Liver (tissue), 9 donors: ENCODE data around the gene SEPTIN1. TPM values are rescaled to one million over a fixed set of nuclear protein-coding genes. Genes with fewer than 3 reads are reported as not detected.

Experiments
- DNase-seq: peaks from one replicate; pipeline ENCODE4 v3.0.0-alpha.2; 2017; ENCODE audit warnings: low spot score
- H3K27ac ChIP-seq, 2 donors: one replicate each; pipeline ENCODE4 v1.7.0; 2013; ENCODE audit warnings: inconsistent platforms in 2 of 2, low read length in 2 of 2, control low read depth in 1 of 2, low read depth in 1 of 2, mild to moderate bottlenecking in 1 of 2
- H3K27me3 ChIP-seq, 4 donors: one replicate each; pipeline versions ENCODE4 v1.6.1 to v1.7.0; 2013; ENCODE audit warnings: low read length in 3 of 4, inconsistent platforms in 1 of 4, mild to moderate bottlenecking in 1 of 4, moderate library complexity in 1 of 4; ENCODE audit not compliant: control insufficient read depth in 4 of 4, insufficient read depth in 4 of 4
- H3K36me3 ChIP-seq, 4 donors: one replicate each; pipeline versions ENCODE4 v1.6.1 to v1.7.0; 2013; ENCODE audit warnings: low read length in 3 of 4, mild to moderate bottlenecking in 3 of 4, low read depth in 1 of 4, moderate library complexity in 1 of 4; ENCODE audit not compliant: control insufficient read depth in 4 of 4, insufficient read depth in 3 of 4
- H3K4me1 ChIP-seq, 4 donors: one replicate each; pipeline versions ENCODE4 v1.6.1 to v1.7.0; 2013; ENCODE audit warnings: low read length in 3 of 4, mild to moderate bottlenecking in 3 of 4, moderate library complexity in 1 of 4; ENCODE audit not compliant: control insufficient read depth in 4 of 4, insufficient read depth in 4 of 4
- H3K4me3 ChIP-seq, 3 donors: one replicate each; pipeline versions ENCODE4 v1.6.1 to v1.7.0; 2013; ENCODE audit warnings: low read length in 3 of 3, control low read depth in 1 of 3, low read depth in 1 of 3, mild to moderate bottlenecking in 1 of 3
- H3K9ac ChIP-seq, 2 donors: one replicate each; pipeline ENCODE4 v1.7.0; 2013; ENCODE audit warnings: low read length in 2 of 2, mild to moderate bottlenecking in 2 of 2, moderate library complexity in 2 of 2, control low read depth in 1 of 2, low read depth in 1 of 2
- H3K9me3 ChIP-seq, 4 donors: one replicate each; pipeline versions ENCODE4 v1.6.1 to v1.7.0; 2013; ENCODE audit warnings: low read length in 3 of 4; ENCODE audit not compliant: control insufficient read depth in 4 of 4
- CTCF ChIP-seq: fragments of 150-350 bp; IDR thresholded peaks from 2 replicates; pipeline ENCODE4 v1.5.1; 2017; ENCODE audit warnings: improper control_type of control experiment, low read depth, low read length; ENCODE audit not compliant: missing input control
- EGR1 ChIP-seq, 2 donors: IDR thresholded peaks; 2 replicates each; pipeline ENCODE4 v1.6.1; 2016 to 2018; ENCODE audit warnings: antibody characterized with exemption in 2 of 2, low read depth in 2 of 2
- FOXA2 ChIP-seq: IDR thresholded peaks from 2 replicates; pipeline ENCODE4 v1.6.1; 2016; ENCODE audit warnings: antibody characterized with exemption
- HNF4A ChIP-seq, 2 donors: conservative IDR thresholded peaks; 2 replicates each; pipeline ENCODE4 v1.6.1; 2016; ENCODE audit warnings: antibody characterized with exemption in 2 of 2, mild to moderate bottlenecking in 2 of 2
- NR2F2 ChIP-seq: IDR thresholded peaks from 2 replicates; pipeline ENCODE4 v1.6.1; 2016; ENCODE audit warnings: antibody characterized with exemption
- RAD21 ChIP-seq, 2 donors: IDR thresholded peaks; 2 replicates each; pipeline ENCODE4 v1.6.1; 2016; ENCODE audit warnings: antibody characterized with exemption in 2 of 2, mild to moderate bottlenecking in 2 of 2
- RXRA ChIP-seq, 2 donors: IDR thresholded peaks; 2 replicates each; pipeline ENCODE4 v1.6.1; 2017 to 2018; ENCODE audit warnings: antibody characterized with exemption in 2 of 2, mild to moderate bottlenecking in 1 of 2
- YY1 ChIP-seq: IDR thresholded peaks from 2 replicates; pipeline ENCODE4 v1.6.1; 2016; ENCODE audit warnings: antibody characterized with exemption, mild to moderate bottlenecking
- whole genome bisulfite sequencing: extraction: QIAGEN DNeasy Blood & Tissue Kit; methylation state at CpG from one replicate; pipeline ENCODE4 v1.1.7; 2013; 5-methylcytosine and 5-hydroxymethylcytosine counted together
- polyA plus RNA-seq, 2 donors: library from polyadenylated mRNA; stranded (reverse) in 1 of 2; unstranded in 1 of 2; fragments of 200-250 nt in 1 of 2; fragments of >200 nt in 1 of 2; fragmentation: Nextera tagmentation in 1 of 2; extraction: Ambion mirVana in 1 of 2; gene quantifications; one replicate each; pipeline versions ENCODE4 v1.2.1 to v1.2.3, GENCODE V29; 2013 to 2015
- total RNA-seq, 2 donors: library from RNA; depleted of rRNA; stranded (reverse); fragments of >200 nt; gene quantifications; one replicate each; pipeline ENCODE4 v1.2.3, GENCODE V29; 2014
- TF ChIP-seq, protein P1 (sequence below): IDR thresholded peaks from 2 replicates; pipeline ENCODE4 v1.6.1; 2016; ENCODE audit warnings: antibody characterized with exemption
- TF ChIP-seq, protein P2 (sequence below): IDR thresholded peaks from 2 replicates; pipeline ENCODE4 v1.6.1; 2016; ENCODE audit warnings: antibody characterized with exemption, mild to moderate bottlenecking
- TF ChIP-seq, protein P3 (sequence below): IDR thresholded peaks from 2 replicates; pipeline ENCODE4 v1.6.1; 2016; ENCODE audit warnings: antibody characterized with exemption
- TF ChIP-seq, protein P4 (sequence below): IDR thresholded peaks from 2 replicates; pipeline ENCODE4 v1.6.1; 2016; ENCODE audit warnings: antibody characterized with exemption
- donor health status: healthy.
- donor health status: healthy.
- donor health status: healthy.
- donor health status: healthy.
- donor health status: healthy.

The SEPTIN1 gene
- total and polyA plus RNA-seq, 4 donors, result 0.42 to 2.8 (median 1.2) TPM

DNA sequence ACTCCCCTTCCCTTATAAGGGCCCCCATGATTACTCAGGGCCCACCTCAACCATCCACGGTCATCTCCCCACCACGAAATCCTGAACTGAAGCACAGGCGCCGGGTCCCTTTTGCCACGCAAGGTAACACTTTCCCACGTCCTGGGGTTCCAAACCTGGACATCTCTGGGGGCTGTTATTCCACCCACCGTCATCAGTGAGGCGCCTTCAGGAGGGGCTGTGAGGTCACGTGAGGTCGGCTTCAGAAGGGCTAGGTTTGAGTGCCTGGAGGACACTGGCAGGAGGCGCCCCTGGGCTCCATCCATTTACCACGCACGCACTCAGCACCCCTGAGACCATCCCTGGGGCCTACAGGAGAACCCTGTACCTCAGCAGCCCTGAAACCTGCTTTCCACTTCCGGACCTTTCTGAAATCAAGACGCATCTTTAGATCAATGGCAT, 31.3 kb downstream of the SEPTIN1 start:
- no peaks in the 10 kb centered on the region for H3K27me3 ChIP-seq
- no peak overlapping the region for H3K27ac ChIP-seq
- H3K9me3 ChIP-seq, result no peaks in the 10 kb centered on the region
- peaks cover 12 to 45% (median 33%) of the 10 kb centered on the region in 4 donors for H3K4me1 ChIP-seq
- DNase-seq, result no peak
- 94% methylated on average over 15 of the region's 15 CpGs for WGBS
- no peak overlapping the region for H3K4me3 ChIP-seq
- no peak overlapping the region for H3K9ac ChIP-seq
- TF ChIP-seq RXRA (IDR thresholded peaks at IDR 0.05) (no peak), EGR1 (IDR thresholded peaks at IDR 0.05; ENCODE audit: low read depth in 2 of 2) (no peak), YY1 (no peak), RAD21 (IDR thresholded peaks at IDR 0.05) (no peak), NR2F2 (no peak), HNF4A (conservative IDR thresholded peaks at IDR 0.05) (no peak), FOXA2 (no peak), CTCF (no peak)
- TF ChIP-seq, protein P1, sequence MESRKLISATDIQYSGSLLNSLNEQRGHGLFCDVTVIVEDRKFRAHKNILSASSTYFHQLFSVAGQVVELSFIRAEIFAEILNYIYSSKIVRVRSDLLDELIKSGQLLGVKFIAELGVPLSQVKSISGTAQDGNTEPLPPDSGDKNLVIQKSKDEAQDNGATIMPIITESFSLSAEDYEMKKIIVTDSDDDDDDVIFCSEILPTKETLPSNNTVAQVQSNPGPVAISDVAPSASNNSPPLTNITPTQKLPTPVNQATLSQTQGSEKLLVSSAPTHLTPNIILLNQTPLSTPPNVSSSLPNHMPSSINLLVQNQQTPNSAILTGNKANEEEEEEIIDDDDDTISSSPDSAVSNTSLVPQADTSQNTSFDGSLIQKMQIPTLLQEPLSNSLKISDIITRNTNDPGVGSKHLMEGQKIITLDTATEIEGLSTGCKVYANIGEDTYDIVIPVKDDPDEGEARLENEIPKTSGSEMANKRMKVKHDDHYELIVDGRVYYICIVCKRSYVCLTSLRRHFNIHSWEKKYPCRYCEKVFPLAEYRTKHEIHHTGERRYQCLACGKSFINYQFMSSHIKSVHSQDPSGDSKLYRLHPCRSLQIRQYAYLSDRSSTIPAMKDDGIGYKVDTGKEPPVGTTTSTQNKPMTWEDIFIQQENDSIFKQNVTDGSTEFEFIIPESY, result no peak
- TF ChIP-seq, protein P2, sequence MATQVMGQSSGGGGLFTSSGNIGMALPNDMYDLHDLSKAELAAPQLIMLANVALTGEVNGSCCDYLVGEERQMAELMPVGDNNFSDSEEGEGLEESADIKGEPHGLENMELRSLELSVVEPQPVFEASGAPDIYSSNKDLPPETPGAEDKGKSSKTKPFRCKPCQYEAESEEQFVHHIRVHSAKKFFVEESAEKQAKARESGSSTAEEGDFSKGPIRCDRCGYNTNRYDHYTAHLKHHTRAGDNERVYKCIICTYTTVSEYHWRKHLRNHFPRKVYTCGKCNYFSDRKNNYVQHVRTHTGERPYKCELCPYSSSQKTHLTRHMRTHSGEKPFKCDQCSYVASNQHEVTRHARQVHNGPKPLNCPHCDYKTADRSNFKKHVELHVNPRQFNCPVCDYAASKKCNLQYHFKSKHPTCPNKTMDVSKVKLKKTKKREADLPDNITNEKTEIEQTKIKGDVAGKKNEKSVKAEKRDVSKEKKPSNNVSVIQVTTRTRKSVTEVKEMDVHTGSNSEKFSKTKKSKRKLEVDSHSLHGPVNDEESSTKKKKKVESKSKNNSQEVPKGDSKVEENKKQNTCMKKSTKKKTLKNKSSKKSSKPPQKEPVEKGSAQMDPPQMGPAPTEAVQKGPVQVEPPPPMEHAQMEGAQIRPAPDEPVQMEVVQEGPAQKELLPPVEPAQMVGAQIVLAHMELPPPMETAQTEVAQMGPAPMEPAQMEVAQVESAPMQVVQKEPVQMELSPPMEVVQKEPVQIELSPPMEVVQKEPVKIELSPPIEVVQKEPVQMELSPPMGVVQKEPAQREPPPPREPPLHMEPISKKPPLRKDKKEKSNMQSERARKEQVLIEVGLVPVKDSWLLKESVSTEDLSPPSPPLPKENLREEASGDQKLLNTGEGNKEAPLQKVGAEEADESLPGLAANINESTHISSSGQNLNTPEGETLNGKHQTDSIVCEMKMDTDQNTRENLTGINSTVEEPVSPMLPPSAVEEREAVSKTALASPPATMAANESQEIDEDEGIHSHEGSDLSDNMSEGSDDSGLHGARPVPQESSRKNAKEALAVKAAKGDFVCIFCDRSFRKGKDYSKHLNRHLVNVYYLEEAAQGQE, result no peak
- TF ChIP-seq, protein P3, sequence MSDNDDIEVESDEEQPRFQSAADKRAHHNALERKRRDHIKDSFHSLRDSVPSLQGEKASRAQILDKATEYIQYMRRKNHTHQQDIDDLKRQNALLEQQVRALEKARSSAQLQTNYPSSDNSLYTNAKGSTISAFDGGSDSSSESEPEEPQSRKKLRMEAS, result no peak
- TF ChIP-seq, protein P4, sequence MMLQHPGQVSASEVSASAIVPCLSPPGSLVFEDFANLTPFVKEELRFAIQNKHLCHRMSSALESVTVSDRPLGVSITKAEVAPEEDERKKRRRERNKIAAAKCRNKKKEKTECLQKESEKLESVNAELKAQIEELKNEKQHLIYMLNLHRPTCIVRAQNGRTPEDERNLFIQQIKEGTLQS, result no peak
- H3K36me3 ChIP-seq, result peaks cover 0 to 15% (median 11%) of the 10 kb centered on the region in 4 donors

GRCh38 chr16:30350134-30350871, 32.1 kb downstream of the SEPTIN1 start:
- peaks cover 8 to 38% (median 30%) of the 10 kb centered on the region in 4 donors for H3K4me1 ChIP-seq
- DNase-seq, result no peak
- 83% methylated on average over 3 of the region's 3 CpGs for WGBS
- H3K9me3 ChIP-seq, result no peaks in the 10 kb centered on the region
- no peak for TF ChIP-seq NR2F2
- H3K4me3 ChIP-seq, result no peak overlapping the region
- no peaks in the 10 kb centered on the region for H3K27me3 ChIP-seq
- H3K27ac ChIP-seq, result no peak overlapping the region
- peaks cover 0 to 16% (median 14%) of the 10 kb centered on the region in 4 donors for H3K36me3 ChIP-seq
- H3K9ac ChIP-seq, result no peak overlapping the region
